Measurements from ENCODE around the gene TSEN2.
"Not testable (repeated sequence)": the region's sequence is repeated elsewhere in the genome, so short reads cannot be mapped to it uniquely, and the experiment has no call there.

- not testable (repeated sequence) for TF ChIP-seq POLR2A, CTCF (IDR thresholded peaks at IDR 0.05)
These were observed 26.9 kb upstream of the TSEN2 start for GRCh38 chr3:12457380-12457779.
